ENCODE data around the gene CDH15.
A peak's percentile ranks its signal among the peaks of the same experiment; 100 is the strongest.
"Not testable (repeated sequence)": the region's sequence is repeated elsewhere in the genome, so short reads cannot be mapped to it uniquely, and the experiment has no call there.

Gene CDH15

GRCh38 chr16:89187770-89188392 lies 16.3 kb downstream of the CDH15 start:
- DNase-seq (ENCODE audit: low spot score): no peak

GRCh38 chr16:89188471-89189357 lies 17.2 kb downstream of the CDH15 start:
- DNase-seq (ENCODE audit: low spot score): not testable (repeated sequence)

GRCh38 chr16:89189358-89190025 lies 17.9 kb downstream of the CDH15 start:
- no peak for DNase-seq (ENCODE audit: low spot score)

GRCh38 chr16:89190150-89190958 lies 18.8 kb downstream of the CDH15 start:
- no peak for DNase-seq (ENCODE audit: low spot score)

- DNase-seq (ENCODE audit: low spot score): no peak
Observed at GRCh38 chr16:89191033-89191900, 19.7 kb downstream of the CDH15 start.

- no peak for DNase-seq (ENCODE audit: low spot score)
Observed at GRCh38 chr16:89191901-89192185, 20.3 kb downstream of the CDH15 start.

GRCh38 chr16:89192186-89192955 lies 20.8 kb downstream of the CDH15 start:
- peak; percentile 70 for DNase-seq (ENCODE audit: low spot score)

GRCh38 chr16:89192956-89193575 lies 21.5 kb downstream of the CDH15 start:
- peak; percentile 43 for DNase-seq (ENCODE audit: low spot score)

GRCh38 chr16:89193576-89194293 lies 22.2 kb downstream of the CDH15 start:
- DNase-seq (ENCODE audit: low spot score): no peak

GRCh38 chr16:89194340-89195311 lies 23.1 kb downstream of the CDH15 start:
- no peak for DNase-seq (ENCODE audit: low spot score)

- no peak for DNase-seq (ENCODE audit: low spot score)
Observed at GRCh38 chr16:89195521-89196171, 24.1 kb downstream of the CDH15 start.

- DNase-seq (ENCODE audit: low spot score): no peak
Observed at GRCh38 chr16:89197033-89197632, 25.6 kb downstream of the CDH15 start.

- DNase-seq (ENCODE audit: low spot score): no peak
Observed at GRCh38 chr16:89197633-89198416, 26.3 kb downstream of the CDH15 start.

GRCh38 chr16:89198417-89199240 lies 27.1 kb downstream of the CDH15 start:
- DNase-seq (ENCODE audit: low spot score): no peak
